ENCODE measurements around the gene ARFGEF3. TPM values are rescaled to one million over a fixed set of nuclear protein-coding genes. Genes with fewer than 3 reads are reported as not detected.
A peak's percentile ranks its signal among the peaks of the same experiment; 100 is the strongest.

ARFGEF3 gene
- total RNA-seq, 4 donors from 2014 or later: 1.2 to 3.3 (median 2.2) TPM

GRCh38 chr6:138307352-138307751 is 145.6 kb downstream of the ARFGEF3 start:
- intact Hi-C loops (cut with DNase I): no loop called here
- no peaks in the 10 kb centered on the region for H3K36me3 ChIP-seq
- H3K4me1 ChIP-seq: peaks cover 0 to 5% (median 0%) of the 10 kb centered on the region in 4 donors
- H3K27me3 ChIP-seq: no peaks in the 10 kb centered on the region
- WGBS: 29% methylated on average over 1 of the region's 1 CpG
- TF ChIP-seq CTCF (IDR thresholded peaks at IDR 0.05) (no peak), POLR2A (IDR thresholded peaks at IDR 0.05; ENCODE audit: low read depth) (no peak), EP300 (IDR thresholded peaks at IDR 0.05) (no peak), POLR2AphosphoS5 (IDR thresholded peaks at IDR 0.05) (no peak)
- H3K4me3 ChIP-seq: no peak overlapping the region
- no peak overlapping the region for H3K27ac ChIP-seq (replicated peaks in 1 of 4)
- no peaks in the 10 kb centered on the region for H3K9me3 ChIP-seq
- DNase-seq (ENCODE audit: extremely low spot score): peak; percentile 55

DNA sequence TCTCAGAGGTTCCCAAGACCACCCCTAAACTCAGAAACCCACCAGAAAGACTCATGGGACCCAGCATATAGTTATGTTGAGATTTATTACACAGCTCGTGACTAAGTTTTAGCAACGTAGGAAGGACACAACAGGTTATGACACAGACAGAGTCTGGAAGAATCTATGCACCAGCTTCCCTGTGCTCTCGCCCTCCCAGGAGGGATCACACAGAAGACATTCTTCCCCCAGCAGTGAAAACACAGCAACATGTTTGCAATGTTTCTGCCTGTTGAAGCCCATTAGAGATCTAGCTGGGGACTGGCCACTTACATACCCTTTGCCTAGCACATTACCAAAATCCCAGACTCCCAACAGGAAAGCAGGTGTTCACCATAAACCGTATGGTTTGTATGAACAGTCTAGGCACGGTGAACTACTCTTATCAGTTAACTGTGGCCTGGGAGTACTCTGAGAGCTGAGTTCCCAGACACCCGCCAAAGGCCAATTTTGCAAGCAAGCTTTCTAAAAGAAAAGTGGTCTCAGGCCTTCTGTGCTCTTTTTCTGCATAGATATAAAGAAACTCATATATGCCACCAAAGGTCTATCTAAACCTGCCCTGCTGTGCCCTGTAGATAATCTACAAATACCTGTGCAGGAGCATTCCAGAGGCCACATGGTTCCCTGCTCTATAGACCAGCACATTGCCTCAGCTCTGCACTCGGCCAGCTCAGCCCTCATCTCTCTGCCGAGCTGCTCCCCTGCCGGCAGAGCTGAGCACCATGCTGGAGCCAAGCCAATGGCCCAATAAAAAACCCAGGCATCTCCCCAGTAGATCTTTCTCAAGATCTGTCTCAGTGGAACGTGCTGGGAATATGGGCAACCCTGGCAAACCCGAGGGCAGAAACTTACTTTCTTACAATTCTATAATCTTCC is 146.3 kb downstream of the ARFGEF3 start:
- intact Hi-C loops (cut with DNase I): no loop called here
- DNase-seq (ENCODE audit: extremely low spot score): peak; percentile 89
- Histone ChIP-seq H3K36me3 (no peaks in the 10 kb centered on the region), H3K27me3 (no peaks in the 10 kb centered on the region), H3K27ac (replicated peaks in 1 of 4) (no peak overlapping the region), H3K4me1 (peaks cover 0 to 5% (median 0%) of the 10 kb centered on the region in 4 donors), H3K9me3 (no peaks in the 10 kb centered on the region), H3K4me3 (no peak overlapping the region)
- peak in 1 of 3 experiments; percentile 21 for TF ChIP-seq CTCF (IDR thresholded peaks at IDR 0.05)
- no peak for TF ChIP-seq EP300 (IDR thresholded peaks at IDR 0.05)
- WGBS: 76% methylated on average over 8 of the region's 11 CpGs

GRCh38 chr6:138308731-138309110 is 147.0 kb downstream of the ARFGEF3 start:
- H3K27ac ChIP-seq (replicated peaks in 1 of 4): no peak overlapping the region
- H3K27me3 ChIP-seq: no peaks in the 10 kb centered on the region
- intact Hi-C loops (cut with DNase I): no loop called here
- H3K36me3 ChIP-seq: no peaks in the 10 kb centered on the region
- no peaks in the 10 kb centered on the region for H3K9me3 ChIP-seq
- no peak overlapping the region for H3K4me3 ChIP-seq
- whole genome bisulfite sequencing: 100% methylated on average over 1 of the region's 1 CpG
- TF ChIP-seq CTCF (IDR thresholded peaks at IDR 0.05): no peak
- TF ChIP-seq EP300 (IDR thresholded peaks at IDR 0.05): no peak
- TF ChIP-seq POLR2AphosphoS5 (IDR thresholded peaks at IDR 0.05): no peak
- no peak for TF ChIP-seq POLR2A (IDR thresholded peaks at IDR 0.05; ENCODE audit: low read depth)
- DNase-seq (ENCODE audit: extremely low spot score): peak; percentile 70
- peaks cover 0 to 5% (median 0%) of the 10 kb centered on the region in 4 donors for H3K4me1 ChIP-seq

DNA sequence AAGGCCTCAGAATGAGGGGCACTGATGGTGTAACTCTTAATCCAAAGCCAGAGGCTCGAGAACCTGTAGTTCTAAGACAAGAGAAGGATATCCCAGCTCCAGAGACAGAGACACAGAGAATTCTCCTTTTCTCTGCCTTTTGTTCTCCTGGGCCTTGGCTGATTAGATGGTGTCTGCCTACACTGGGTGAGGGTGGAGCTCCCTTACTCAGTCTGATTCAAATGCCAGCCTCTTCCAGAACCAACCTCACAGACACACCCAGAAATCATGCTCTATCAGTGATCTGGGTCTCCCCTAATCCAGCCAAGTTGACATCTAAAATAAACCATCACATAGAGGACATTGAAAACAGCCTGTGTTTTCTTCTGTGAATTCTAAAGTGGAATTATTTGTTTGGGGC is 148.0 kb downstream of the ARFGEF3 start:
- H3K4me3 ChIP-seq: no peak overlapping the region
- H3K9me3 ChIP-seq: no peaks in the 10 kb centered on the region
- peaks cover 0 to 5% (median 0%) of the 10 kb centered on the region in 4 donors for H3K4me1 ChIP-seq
- intact Hi-C loops (cut with DNase I): no loop called here
- TF ChIP-seq POLR2A (IDR thresholded peaks at IDR 0.05; ENCODE audit: low read depth) (no peak), EP300 (IDR thresholded peaks at IDR 0.05) (no peak), CTCF (IDR thresholded peaks at IDR 0.05) (no peak), POLR2AphosphoS5 (IDR thresholded peaks at IDR 0.05) (no peak)
- DNase-seq (ENCODE audit: extremely low spot score): peak; percentile 82
- WGBS: 92% methylated on average over 1 of the region's 1 CpG
- H3K27me3 ChIP-seq: no peaks in the 10 kb centered on the region
- H3K27ac ChIP-seq (replicated peaks in 1 of 4): no peak overlapping the region
- H3K36me3 ChIP-seq: no peaks in the 10 kb centered on the region
